NCI-H128 (cell line): ENCODE results near the gene B4GALNT3.

Experiments
- DNase-seq: peaks from one replicate; lab custom pipeline; 2025; ENCODE audit not compliant: unreplicated experiment; lab: John Stamatoyannopoulos, UW

Gene B4GALNT3

GRCh38 chr12:467591-467990 lies 7.9 kb downstream of the B4GALNT3 start:
- no peak for DNase-seq

GRCh38 chr12:468671-469389 lies 9.1 kb downstream of the B4GALNT3 start:
- no peak for DNase-seq

GRCh38 chr12:470133-470532 lies 10.4 kb downstream of the B4GALNT3 start:
- DNase-seq, result no peak

- DNase-seq, result no peak
Measured at GRCh38 chr12:473198-473597, 13.5 kb downstream of the B4GALNT3 start.

- no peak for DNase-seq
Measured at GRCh38 chr12:473863-474577, 14.3 kb downstream of the B4GALNT3 start.

GRCh38 chr12:475286-475685 lies 15.5 kb downstream of the B4GALNT3 start:
- no peak for DNase-seq

DNA sequence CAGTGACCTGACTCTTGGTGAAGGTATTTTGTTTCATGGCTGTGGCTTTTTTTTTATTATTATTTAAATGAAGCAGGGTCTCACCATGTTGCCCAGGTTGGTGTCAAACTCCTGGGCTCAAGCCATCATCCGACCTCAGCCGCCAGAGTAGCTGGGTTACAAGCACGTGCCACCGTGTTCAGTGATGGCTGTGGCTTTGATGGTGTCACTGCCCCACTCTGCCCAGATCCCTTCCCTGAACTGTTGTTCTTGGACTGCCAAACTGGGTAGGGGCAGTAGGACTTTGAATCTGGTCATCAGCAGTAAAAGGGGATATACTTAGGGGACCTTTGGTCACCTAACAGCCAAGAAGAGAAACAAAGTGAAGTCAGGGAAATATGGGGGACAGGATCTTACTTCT lies 19.4 kb downstream of the B4GALNT3 start:
- no peak for DNase-seq

DNA sequence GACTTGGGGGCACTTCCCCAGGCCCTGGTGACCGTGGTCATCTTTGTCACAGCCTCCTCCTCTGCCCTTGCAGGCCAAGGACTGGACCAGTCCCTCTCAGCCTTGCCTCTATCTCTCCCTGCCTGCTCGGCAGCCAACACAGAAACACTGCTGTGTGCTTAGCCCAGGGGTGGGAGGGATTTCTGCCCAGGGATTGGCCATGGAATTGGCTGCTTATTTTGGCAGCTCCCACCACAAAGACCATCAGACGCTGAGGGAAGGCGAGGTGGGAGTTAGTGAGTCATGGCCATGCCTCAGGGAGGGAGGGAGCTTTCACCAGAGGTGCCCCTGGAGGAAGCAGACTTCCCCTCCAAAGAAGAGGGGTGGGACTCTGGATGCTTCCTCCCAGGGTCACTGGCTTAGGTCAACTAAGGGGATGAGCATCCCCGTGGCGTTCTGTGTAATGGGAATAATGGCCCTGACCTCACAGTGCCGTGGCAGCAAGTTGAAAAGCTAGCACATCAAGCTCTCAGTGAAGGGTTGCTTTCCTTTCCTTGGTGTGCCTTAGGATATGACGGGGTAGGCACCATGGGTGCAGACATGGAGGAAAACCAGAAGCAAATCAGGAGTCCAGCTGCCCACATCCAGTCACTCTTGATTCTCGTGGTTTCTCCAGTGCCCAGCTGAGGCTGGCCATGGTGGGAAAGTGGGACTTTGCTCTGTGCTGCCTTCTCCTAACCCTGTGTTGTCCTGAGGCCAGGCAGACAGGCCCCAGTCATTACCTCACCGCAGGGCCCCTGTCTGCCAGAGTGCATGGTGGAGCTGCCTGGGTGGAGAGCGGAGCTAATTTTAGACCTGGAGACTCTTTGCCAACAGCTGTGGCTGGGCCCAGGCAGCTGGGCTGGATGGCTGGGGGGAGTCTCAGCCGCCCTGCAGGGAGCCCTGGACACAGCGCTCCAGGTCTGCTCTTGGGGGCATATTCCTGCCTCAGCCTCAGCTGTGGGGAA lies 21.4 kb downstream of the B4GALNT3 start:
- no peak for DNase-seq

DNA sequence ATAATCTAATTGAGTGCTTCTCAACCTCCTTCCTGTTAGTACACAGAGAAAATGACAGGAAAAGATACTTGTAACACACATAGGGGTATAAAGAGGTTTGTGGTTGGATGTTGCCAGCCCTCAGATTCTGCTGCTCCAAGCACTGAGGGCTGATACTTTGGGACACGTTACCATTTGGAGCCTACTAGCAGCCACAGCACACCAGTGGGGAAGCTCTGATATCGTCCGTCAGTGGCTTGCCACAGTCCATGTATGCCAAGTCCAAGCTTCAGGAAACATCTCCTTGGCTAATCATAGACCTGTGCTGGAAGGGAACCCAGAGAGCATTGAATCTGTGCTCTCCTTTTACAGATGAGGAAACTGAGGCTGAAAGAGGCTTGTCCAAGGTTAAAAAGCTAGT lies 22.3 kb downstream of the B4GALNT3 start:
- no peak for DNase-seq

GRCh38 chr12:484096-484495 lies 24.4 kb downstream of the B4GALNT3 start:
- DNase-seq, result no peak

- no peak for DNase-seq
Measured at GRCh38 chr12:490260-490659, 30.5 kb downstream of the B4GALNT3 start.

GRCh38 chr12:495466-495865 lies 35.7 kb downstream of the B4GALNT3 start:
- no peak for DNase-seq

DNA sequence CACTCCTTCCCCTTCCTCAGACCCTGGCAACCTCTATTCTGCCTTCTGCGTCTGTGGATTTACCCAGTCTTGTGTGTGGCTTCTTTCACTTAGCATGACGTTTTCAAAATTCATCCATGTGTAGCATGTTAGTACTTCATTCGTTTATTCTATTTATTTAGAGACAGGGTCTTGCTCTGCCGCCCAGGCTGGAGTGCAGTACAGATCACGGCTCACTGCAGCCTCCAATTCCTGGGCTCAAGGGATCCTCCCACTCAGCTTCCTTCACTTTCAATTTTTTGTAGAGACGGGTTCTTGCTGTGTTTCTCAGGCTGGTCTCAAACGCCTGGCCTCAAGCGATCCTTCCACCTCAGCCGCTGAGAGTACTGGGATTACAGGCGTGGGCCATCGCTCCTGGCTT lies 37.0 kb downstream of the B4GALNT3 start:
- DNase-seq, result no peak

DNA sequence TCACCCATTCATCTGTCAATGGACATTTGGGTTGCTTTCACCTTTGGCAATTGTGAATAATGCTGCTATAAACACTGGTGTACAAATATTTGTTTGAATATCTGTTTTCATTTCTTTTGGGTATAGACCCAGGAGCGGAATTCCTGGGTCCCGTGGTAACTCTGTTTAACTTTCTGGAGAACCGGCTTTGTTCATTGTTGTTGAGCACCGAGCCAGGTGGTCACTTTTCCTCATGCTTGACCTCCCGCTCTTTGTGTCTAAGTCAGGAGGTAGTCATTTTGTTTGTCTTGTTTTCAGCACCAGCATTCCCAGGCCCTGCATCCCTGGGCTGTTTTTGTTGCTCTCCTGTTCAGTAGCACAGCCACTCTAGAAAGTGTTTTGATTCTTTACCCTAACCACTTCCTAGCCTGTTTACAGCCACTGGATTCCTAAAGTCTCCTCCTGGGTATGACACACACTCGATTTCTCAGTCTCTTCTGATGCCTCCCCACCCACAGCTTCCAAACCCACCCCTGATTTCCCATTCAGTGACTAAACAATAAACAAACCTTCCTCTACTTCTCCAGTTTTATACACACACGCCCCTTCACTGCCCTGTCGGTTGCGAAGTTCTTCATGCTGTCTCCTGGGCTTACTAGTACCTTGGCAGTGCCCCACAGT lies 37.9 kb downstream of the B4GALNT3 start:
- DNase-seq, result no peak

DNA sequence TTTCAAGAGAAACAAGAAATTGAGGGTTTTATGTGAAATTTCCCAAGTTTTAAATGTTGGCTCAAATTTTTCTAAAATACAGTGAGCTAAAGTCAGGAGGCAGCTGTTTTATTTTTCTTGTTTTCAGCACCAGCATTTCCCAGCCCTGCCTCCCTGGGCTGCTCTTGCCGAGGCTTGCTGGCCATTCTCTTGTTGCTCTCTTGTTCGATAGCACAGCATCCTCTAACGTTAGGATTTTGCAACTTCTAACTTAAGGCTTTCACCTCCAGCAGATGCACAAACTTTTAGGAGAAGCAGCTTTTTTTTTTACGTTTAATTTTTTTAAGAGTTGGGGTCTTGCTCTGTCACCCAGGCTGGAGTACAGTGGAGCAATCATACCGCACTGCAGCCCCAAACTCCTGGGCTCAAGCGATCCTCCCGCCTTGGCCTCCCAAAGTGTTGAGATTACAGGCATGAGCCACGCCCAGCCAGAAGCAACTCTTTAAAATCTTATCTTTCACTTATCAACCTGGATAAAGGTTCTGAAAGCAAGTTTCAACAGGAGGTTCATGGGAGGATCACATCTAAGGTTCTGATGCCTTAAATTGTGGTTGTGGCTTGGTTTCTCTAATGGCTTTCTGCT lies 40.2 kb downstream of the B4GALNT3 start:
- DNase-seq, result no peak

DNA sequence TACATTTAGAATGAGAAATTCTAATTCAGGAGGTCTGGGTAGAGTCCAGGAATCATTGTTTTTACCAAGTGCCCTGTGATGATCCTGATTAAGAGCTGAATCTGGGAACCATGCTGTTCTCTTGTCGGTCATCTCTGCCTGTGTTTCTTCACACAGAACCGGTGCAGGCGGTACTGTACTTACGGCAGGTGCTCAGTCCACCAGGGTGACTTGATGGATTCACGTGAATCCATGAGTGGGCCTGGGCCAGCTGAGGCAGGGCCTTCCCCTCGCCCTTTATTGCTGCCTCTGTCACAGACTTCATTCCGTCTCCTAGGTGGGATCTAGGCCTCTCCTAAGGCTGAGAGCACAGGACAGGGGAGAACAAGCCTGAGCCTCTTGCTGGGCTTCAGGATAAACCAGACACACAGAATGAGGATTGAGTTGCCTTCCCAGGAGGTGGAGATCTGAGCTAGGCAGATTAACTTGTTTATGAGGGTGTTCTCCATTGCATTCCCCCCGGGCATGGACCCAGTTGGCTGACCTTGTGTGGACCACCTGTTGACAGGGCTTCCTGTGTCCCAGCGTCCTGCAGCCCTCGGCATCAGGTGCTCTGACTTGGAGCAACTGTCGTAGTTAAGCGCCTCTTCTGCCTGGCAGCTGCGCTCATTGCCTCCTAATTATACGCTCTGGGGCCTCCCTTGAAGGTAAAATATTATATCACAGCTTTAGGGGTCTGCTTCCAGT lies 42.1 kb downstream of the B4GALNT3 start:
- DNase-seq, result no peak

- no peak for DNase-seq
Measured at GRCh38 chr12:503111-503761, 43.5 kb downstream of the B4GALNT3 start.

- DNase-seq, result no peak
Measured at GRCh38 chr12:505221-505620, 45.5 kb downstream of the B4GALNT3 start.

DNA sequence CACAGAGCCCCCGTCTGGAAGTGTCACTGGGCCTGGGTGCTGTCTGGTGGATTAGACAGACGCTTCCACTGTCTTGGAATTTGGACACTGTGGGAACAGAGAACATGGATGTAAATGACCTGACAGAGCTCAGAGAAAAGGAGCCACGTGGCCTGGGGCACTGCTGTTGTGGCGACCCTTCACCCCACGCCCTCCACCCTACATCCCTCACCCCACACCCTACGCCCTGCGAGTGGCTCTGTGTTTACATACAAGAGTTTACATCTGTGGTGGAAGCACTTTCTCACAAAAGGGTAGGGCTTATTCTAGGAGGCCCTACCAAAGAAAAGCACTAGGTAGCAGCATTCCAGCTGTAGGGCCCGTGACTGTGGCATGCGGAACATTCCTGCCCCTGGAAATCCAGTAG lies 47.7 kb downstream of the B4GALNT3 start:
- no peak for DNase-seq
